Panc1 (cell line): ENCODE results near the gene CLDN5.

Experiments
- POLR2AphosphoS5 ChIP-seq: IDR thresholded peaks from 2 replicates; pipeline ENCODE4 v1.6.1; 2012; ENCODE audit warnings: mild to moderate bottlenecking, low read depth, low read length, moderate library complexity
- SIN3A ChIP-seq: IDR thresholded peaks from 2 replicates; pipeline ENCODE4 v1.6.1; 2012; ENCODE audit warnings: low read depth, mild to moderate bottlenecking, low read length, moderate library complexity, borderline replicate concordance; ENCODE audit not compliant: insufficient read depth
- TF ChIP-seq, protein P1 (sequence below): fragments of 450-650 bp; IDR thresholded peaks from 2 replicates; pipeline ENCODE4 v1.5.1; 2017; ENCODE audit warnings: mild to moderate bottlenecking
- TF ChIP-seq, protein P2 (sequence below), 2 experiments: IDR thresholded peaks; 2 replicates each; pipeline ENCODE4 v1.6.1; 2011 to 2012; ENCODE audit warnings: low read depth in 2 of 2, control low read depth in 1 of 2, low read length in 1 of 2, mild to moderate bottlenecking in 1 of 2, moderate library complexity in 1 of 2; ENCODE audit not compliant: insufficient read depth in 1 of 2

GRCh38 chr22:19536564-19536963, 12.4 kb upstream of the CLDN5 start:
- TF ChIP-seq, protein P1, sequence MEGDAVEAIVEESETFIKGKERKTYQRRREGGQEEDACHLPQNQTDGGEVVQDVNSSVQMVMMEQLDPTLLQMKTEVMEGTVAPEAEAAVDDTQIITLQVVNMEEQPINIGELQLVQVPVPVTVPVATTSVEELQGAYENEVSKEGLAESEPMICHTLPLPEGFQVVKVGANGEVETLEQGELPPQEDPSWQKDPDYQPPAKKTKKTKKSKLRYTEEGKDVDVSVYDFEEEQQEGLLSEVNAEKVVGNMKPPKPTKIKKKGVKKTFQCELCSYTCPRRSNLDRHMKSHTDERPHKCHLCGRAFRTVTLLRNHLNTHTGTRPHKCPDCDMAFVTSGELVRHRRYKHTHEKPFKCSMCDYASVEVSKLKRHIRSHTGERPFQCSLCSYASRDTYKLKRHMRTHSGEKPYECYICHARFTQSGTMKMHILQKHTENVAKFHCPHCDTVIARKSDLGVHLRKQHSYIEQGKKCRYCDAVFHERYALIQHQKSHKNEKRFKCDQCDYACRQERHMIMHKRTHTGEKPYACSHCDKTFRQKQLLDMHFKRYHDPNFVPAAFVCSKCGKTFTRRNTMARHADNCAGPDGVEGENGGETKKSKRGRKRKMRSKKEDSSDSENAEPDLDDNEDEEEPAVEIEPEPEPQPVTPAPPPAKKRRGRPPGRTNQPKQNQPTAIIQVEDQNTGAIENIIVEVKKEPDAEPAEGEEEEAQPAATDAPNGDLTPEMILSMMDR: no peak
- TF ChIP-seq POLR2AphosphoS5: no peak
- TF ChIP-seq SIN3A: no peak
- TF ChIP-seq, protein P2, sequence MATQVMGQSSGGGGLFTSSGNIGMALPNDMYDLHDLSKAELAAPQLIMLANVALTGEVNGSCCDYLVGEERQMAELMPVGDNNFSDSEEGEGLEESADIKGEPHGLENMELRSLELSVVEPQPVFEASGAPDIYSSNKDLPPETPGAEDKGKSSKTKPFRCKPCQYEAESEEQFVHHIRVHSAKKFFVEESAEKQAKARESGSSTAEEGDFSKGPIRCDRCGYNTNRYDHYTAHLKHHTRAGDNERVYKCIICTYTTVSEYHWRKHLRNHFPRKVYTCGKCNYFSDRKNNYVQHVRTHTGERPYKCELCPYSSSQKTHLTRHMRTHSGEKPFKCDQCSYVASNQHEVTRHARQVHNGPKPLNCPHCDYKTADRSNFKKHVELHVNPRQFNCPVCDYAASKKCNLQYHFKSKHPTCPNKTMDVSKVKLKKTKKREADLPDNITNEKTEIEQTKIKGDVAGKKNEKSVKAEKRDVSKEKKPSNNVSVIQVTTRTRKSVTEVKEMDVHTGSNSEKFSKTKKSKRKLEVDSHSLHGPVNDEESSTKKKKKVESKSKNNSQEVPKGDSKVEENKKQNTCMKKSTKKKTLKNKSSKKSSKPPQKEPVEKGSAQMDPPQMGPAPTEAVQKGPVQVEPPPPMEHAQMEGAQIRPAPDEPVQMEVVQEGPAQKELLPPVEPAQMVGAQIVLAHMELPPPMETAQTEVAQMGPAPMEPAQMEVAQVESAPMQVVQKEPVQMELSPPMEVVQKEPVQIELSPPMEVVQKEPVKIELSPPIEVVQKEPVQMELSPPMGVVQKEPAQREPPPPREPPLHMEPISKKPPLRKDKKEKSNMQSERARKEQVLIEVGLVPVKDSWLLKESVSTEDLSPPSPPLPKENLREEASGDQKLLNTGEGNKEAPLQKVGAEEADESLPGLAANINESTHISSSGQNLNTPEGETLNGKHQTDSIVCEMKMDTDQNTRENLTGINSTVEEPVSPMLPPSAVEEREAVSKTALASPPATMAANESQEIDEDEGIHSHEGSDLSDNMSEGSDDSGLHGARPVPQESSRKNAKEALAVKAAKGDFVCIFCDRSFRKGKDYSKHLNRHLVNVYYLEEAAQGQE (IDR thresholded peaks at IDR 0.05; ENCODE audit: insufficient read depth in 1 of 2, low read depth in 2 of 2, low read length in 1 of 2): no peak
